ENCODE data around the gene POLR2A.

The POLR2A gene

GRCh38 chr17:7483255-7484066 lies 705 bp upstream of the POLR2A start:
- Histone ChIP-seq H2BK15ac (replicated peaks; ENCODE audit: low read depth) (peak overlapping the region; percentile 85), H3K36me3 (ENCODE audit: control insufficient read depth, insufficient read depth, low read length) (no peaks in the 10 kb centered on the region), H4K8ac (ENCODE audit: low read depth, low read length) (peak overlapping the region; percentile 87), H3K4ac (ENCODE audit: low read depth, low read length) (peak overlapping the region; percentile 99), H3K27me3 (ENCODE audit: insufficient read depth, low read length, poor library complexity) (no peaks in the 10 kb centered on the region), H3K56ac (ENCODE audit: low read length) (peak overlapping the region; percentile 97), H2BK120ac (ENCODE audit: low read depth, low read length) (peak overlapping the region; percentile 86), H3K4me2 (ENCODE audit: low read length) (peak overlapping the region; percentile 90), H2AK5ac (ENCODE audit: low read length) (no peak overlapping the region), H4K5ac (ENCODE audit: low read length) (peak overlapping the region; percentile 26), H2BK5ac (ENCODE audit: low read length) (peak overlapping the region; percentile 93), H3K4me1 (ENCODE audit: control insufficient read depth, low read depth, low read length) (peaks cover 4% of the 10 kb centered on the region), H3K27ac (ENCODE audit: low read depth, low read length) (peak overlapping the region; percentile 97), H3K79me1 (ENCODE audit: low read length) (peaks cover 7% of the 10 kb centered on the region), H3K9ac (ENCODE audit: low read length) (peak overlapping the region; percentile 94), H3K23ac (ENCODE audit: low read length) (peak overlapping the region; percentile 75), H3K79me2 (ENCODE audit: control insufficient read depth, insufficient read depth, low read length) (peaks cover 34% of the 10 kb centered on the region), H3K4me3 (ENCODE audit: low read length) (peak overlapping the region; percentile 58), H3K18ac (ENCODE audit: low read length) (peak overlapping the region; percentile 95)
- WGBS (ENCODE audit: extremely low coverage, insufficient coverage, low lambda C conversion rate) = no CpG with 5 or more reads among the region's 38 CpGs
- peak; percentile 97 for DNase-seq

DNA sequence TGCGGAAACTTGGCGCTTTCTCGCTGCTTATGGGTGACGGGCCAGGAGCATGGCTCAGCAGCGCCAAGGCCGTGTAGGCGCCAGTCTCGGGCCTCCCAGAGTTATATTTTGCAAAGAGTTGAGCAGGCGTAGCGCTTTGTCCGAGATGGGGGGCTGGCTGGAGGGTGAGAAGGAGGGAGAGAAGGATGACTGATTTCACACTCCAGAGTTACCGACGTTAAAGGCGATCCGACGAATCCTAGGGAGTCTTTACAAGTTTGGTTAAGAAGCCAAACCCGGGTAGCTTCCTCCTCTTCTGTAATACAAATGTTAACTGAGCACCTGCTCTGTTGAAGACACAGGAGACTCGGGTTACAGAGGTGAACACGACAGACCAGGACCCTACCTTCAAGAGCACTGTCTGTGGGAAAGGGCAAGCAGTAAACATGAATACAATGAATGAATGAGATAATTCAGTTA lies 782 bp downstream of the POLR2A start:
- H3K36me3 ChIP-seq (ENCODE audit: control insufficient read depth, insufficient read depth, low read length) = no peaks in the 10 kb centered on the region
- no peaks in the 10 kb centered on the region for H3K27me3 ChIP-seq (ENCODE audit: insufficient read depth, low read length, poor library complexity)
- peaks cover 44% of the 10 kb centered on the region for H3K79me2 ChIP-seq (ENCODE audit: control insufficient read depth, insufficient read depth, low read length)
- peak overlapping the region; percentile 85 for H2AK5ac ChIP-seq (ENCODE audit: low read length)
- WGBS (ENCODE audit: extremely low coverage, insufficient coverage, low lambda C conversion rate) = no CpG with 5 or more reads among the region's 19 CpGs
- peak overlapping the region; percentile 54 for H2BK5ac ChIP-seq (ENCODE audit: low read length)
- no peak overlapping the region for H4K5ac ChIP-seq (ENCODE audit: low read length)
- peaks cover 2% of the 10 kb centered on the region for H3K4me1 ChIP-seq (ENCODE audit: control insufficient read depth, low read depth, low read length)
- peak overlapping the region; percentile 53 for H3K4me2 ChIP-seq (ENCODE audit: low read length)
- no peak overlapping the region for H3K23ac ChIP-seq (ENCODE audit: low read length)
- H3K27ac ChIP-seq (ENCODE audit: low read depth, low read length) = peak overlapping the region; percentile 65
- no peak overlapping the region for H2BK120ac ChIP-seq (ENCODE audit: low read depth, low read length)
- peak overlapping the region; percentile 91 for H3K9ac ChIP-seq (ENCODE audit: low read length)
- DNase-seq = peak; percentile 70
- H3K4me3 ChIP-seq (ENCODE audit: low read length) = peak overlapping the region; percentile 96
- H4K8ac ChIP-seq (ENCODE audit: low read depth, low read length) = no peak overlapping the region
- peak overlapping the region; percentile 92 for H3K56ac ChIP-seq (ENCODE audit: low read length)
- H2BK15ac ChIP-seq (replicated peaks; ENCODE audit: low read depth) = no peak overlapping the region
- H3K18ac ChIP-seq (ENCODE audit: low read length) = peak overlapping the region; percentile 29
- peaks cover 5% of the 10 kb centered on the region for H3K79me1 ChIP-seq (ENCODE audit: low read length)
- H3K4ac ChIP-seq (ENCODE audit: low read depth, low read length) = no peak overlapping the region

- Histone ChIP-seq H2BK120ac (ENCODE audit: low read depth, low read length) (no peak overlapping the region), H4K5ac (ENCODE audit: low read length) (no peak overlapping the region), H2BK5ac (ENCODE audit: low read length) (no peak overlapping the region), H3K4ac (ENCODE audit: low read depth, low read length) (no peak overlapping the region), H3K18ac (ENCODE audit: low read length) (no peak overlapping the region), H3K79me1 (ENCODE audit: low read length) (peaks cover 9% of the 10 kb centered on the region), H3K9ac (ENCODE audit: low read length) (peak overlapping the region; percentile 50), H3K27me3 (ENCODE audit: insufficient read depth, low read length, poor library complexity) (no peaks in the 10 kb centered on the region), H2AK5ac (ENCODE audit: low read length) (no peak overlapping the region), H4K8ac (ENCODE audit: low read depth, low read length) (no peak overlapping the region), H3K4me2 (ENCODE audit: low read length) (peak overlapping the region; percentile 54), H3K4me1 (ENCODE audit: control insufficient read depth, low read depth, low read length) (peaks cover 2% of the 10 kb centered on the region), H2BK15ac (replicated peaks; ENCODE audit: low read depth) (no peak overlapping the region), H3K56ac (ENCODE audit: low read length) (peak overlapping the region; percentile 44), H3K79me2 (ENCODE audit: control insufficient read depth, insufficient read depth, low read length) (peaks cover 56% of the 10 kb centered on the region), H3K4me3 (ENCODE audit: low read length) (no peak overlapping the region), H3K36me3 (ENCODE audit: control insufficient read depth, insufficient read depth, low read length) (peaks cover 1% of the 10 kb centered on the region), H3K27ac (ENCODE audit: low read depth, low read length) (no peak overlapping the region), H3K23ac (ENCODE audit: low read length) (no peak overlapping the region)
- no peak for DNase-seq
- WGBS (ENCODE audit: extremely low coverage, insufficient coverage, low lambda C conversion rate) = no CpG with 5 or more reads among the region's 3 CpGs
Measured at GRCh38 chr17:7486181-7486580, 2.0 kb downstream of the POLR2A start.

DNA sequence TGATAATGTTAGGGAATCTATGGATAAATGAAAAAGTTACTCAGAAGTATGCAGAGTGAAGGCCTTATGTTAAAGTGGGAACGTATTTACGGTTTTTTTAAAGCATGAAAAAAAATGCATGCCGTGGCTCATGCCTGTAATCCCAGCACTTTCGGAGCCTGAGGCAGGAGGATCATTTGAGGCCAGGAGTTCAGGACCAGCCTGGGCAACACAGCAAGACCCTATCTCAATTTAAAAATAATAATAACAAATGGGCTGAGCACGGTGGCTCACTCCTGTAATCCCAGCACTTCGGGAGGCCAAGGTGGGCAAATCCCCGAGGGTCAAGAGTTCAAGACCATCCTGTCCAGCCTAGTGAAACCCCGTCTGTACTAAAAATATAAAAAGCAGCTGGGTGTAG lies 6.0 kb downstream of the POLR2A start:
- no peak overlapping the region for H3K23ac ChIP-seq (ENCODE audit: low read length)
- peaks cover 2% of the 10 kb centered on the region for H3K4me1 ChIP-seq (ENCODE audit: control insufficient read depth, low read depth, low read length)
- H3K27me3 ChIP-seq (ENCODE audit: insufficient read depth, low read length, poor library complexity) = no peaks in the 10 kb centered on the region
- no peak overlapping the region for H4K5ac ChIP-seq (ENCODE audit: low read length)
- H3K79me2 ChIP-seq (ENCODE audit: control insufficient read depth, insufficient read depth, low read length) = peaks cover 86% of the 10 kb centered on the region
- H2AK5ac ChIP-seq (ENCODE audit: low read length) = no peak overlapping the region
- H3K36me3 ChIP-seq (ENCODE audit: control insufficient read depth, insufficient read depth, low read length) = peaks cover 3% of the 10 kb centered on the region
- no peak overlapping the region for H2BK15ac ChIP-seq (replicated peaks; ENCODE audit: low read depth)
- H2BK120ac ChIP-seq (ENCODE audit: low read depth, low read length) = no peak overlapping the region
- no peak overlapping the region for H3K9ac ChIP-seq (ENCODE audit: low read length)
- no peak overlapping the region for H3K56ac ChIP-seq (ENCODE audit: low read length)
- no peak overlapping the region for H3K4ac ChIP-seq (ENCODE audit: low read depth, low read length)
- DNase-seq = no peak
- H3K4me3 ChIP-seq (ENCODE audit: low read length) = no peak overlapping the region
- H4K8ac ChIP-seq (ENCODE audit: low read depth, low read length) = no peak overlapping the region
- no peak overlapping the region for H2BK5ac ChIP-seq (ENCODE audit: low read length)
- H3K4me2 ChIP-seq (ENCODE audit: low read length) = no peak overlapping the region
- H3K18ac ChIP-seq (ENCODE audit: low read length) = no peak overlapping the region
- peaks cover 24% of the 10 kb centered on the region for H3K79me1 ChIP-seq (ENCODE audit: low read length)
- no peak overlapping the region for H3K27ac ChIP-seq (ENCODE audit: low read depth, low read length)
- WGBS (ENCODE audit: extremely low coverage, insufficient coverage, low lambda C conversion rate) = 100% methylated on average over 2 of the region's 8 CpGs

- Histone ChIP-seq H3K79me2 (ENCODE audit: control insufficient read depth, insufficient read depth, low read length) (peaks cover 79% of the 10 kb centered on the region), H3K4ac (ENCODE audit: low read depth, low read length) (no peak overlapping the region), H3K18ac (ENCODE audit: low read length) (no peak overlapping the region), H3K4me1 (ENCODE audit: control insufficient read depth, low read depth, low read length) (no peaks in the 10 kb centered on the region), H2BK120ac (ENCODE audit: low read depth, low read length) (no peak overlapping the region), H4K8ac (ENCODE audit: low read depth, low read length) (no peak overlapping the region), H3K4me3 (ENCODE audit: low read length) (no peak overlapping the region), H3K27me3 (ENCODE audit: insufficient read depth, low read length, poor library complexity) (no peaks in the 10 kb centered on the region), H3K9ac (ENCODE audit: low read length) (no peak overlapping the region), H3K23ac (ENCODE audit: low read length) (no peak overlapping the region), H2BK5ac (ENCODE audit: low read length) (no peak overlapping the region), H3K27ac (ENCODE audit: low read depth, low read length) (no peak overlapping the region), H3K56ac (ENCODE audit: low read length) (no peak overlapping the region), H3K79me1 (ENCODE audit: low read length) (peaks cover 26% of the 10 kb centered on the region), H2BK15ac (replicated peaks; ENCODE audit: low read depth) (no peak overlapping the region), H3K36me3 (ENCODE audit: control insufficient read depth, insufficient read depth, low read length) (peaks cover 4% of the 10 kb centered on the region), H3K4me2 (ENCODE audit: low read length) (no peak overlapping the region), H2AK5ac (ENCODE audit: low read length) (no peak overlapping the region), H4K5ac (ENCODE audit: low read length) (no peak overlapping the region)
- no peak for DNase-seq
- WGBS (ENCODE audit: extremely low coverage, insufficient coverage, low lambda C conversion rate) = no CpG with 5 or more reads among the region's 1 CpG
Measured at GRCh38 chr17:7491583-7491982, 7.4 kb downstream of the POLR2A start.
